ENCODE results near the gene COL15A1. TPM values are rescaled to one million over a fixed set of nuclear protein-coding genes. Genes with fewer than 3 reads are reported as not detected.

Gene COL15A1
- polyA plus RNA-seq, 1 donor (not counting 4 experiments of a cell fraction or from before 2014, with no cell fraction given) = not detected

DNA sequence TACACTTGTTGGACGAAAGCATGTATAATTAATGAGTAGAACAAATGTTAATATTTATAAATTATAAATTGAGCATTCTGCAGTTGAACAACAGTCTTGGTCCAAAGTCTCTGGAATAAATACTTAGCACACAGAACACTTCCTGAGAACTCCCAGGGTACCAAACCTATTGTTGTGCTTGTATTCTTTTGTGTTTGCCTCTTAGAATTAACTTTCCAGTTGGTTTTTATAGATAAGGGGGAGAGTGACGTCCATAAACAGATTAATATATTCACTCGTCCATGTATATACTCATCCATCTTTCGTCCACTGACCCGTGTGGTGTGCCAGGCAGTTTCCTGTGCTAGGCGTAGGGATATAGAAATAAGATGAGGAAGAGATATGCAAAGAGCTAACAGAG, 98.9 kb downstream of the COL15A1 start:
- no peak overlapping the region for H3K27ac ChIP-seq (ENCODE audit: control insufficient read depth, insufficient read depth, low read length)
- peaks cover 17% of the 10 kb centered on the region for H3K4me1 ChIP-seq (ENCODE audit: control insufficient read depth, extremely low read depth, insufficient read depth, low read length)
- DNase-seq (ENCODE audit: low read depth, low spot score) (no peak), FAIRE-seq (no peak)
- H3K9me3 ChIP-seq (ENCODE audit: control insufficient read depth, low read depth, low read length) = no peaks in the 10 kb centered on the region
- H3K36me3 ChIP-seq (ENCODE audit: control insufficient read depth in 2 of 2, extremely low read depth in 1 of 2, insufficient read depth in 2 of 2, low read length in 2 of 2) = no peaks in the 10 kb centered on the region
- H2AFZ ChIP-seq (ENCODE audit: control insufficient read depth, low read length) = no peak overlapping the region
- H3K9me1 ChIP-seq (ENCODE audit: control insufficient read depth, extremely low read depth, insufficient read depth, low read length) = no peaks in the 10 kb centered on the region
- no peak overlapping the region for H3K9ac ChIP-seq (ENCODE audit: control insufficient read depth, extremely low read depth, insufficient read depth, low read length)
- H3K4me2 ChIP-seq (ENCODE audit: control insufficient read depth, extremely low read depth, insufficient read depth, low read depth, low read length) = no peak overlapping the region
- dilution Hi-C loops (cut with MboI; ENCODE audit: extremely low pct_ligation_motif_present, low sequenced_read_pairs) = no loop called here
- H3K4me3 ChIP-seq (ENCODE audit: control insufficient read depth in 2 of 3, extremely low read depth in 1 of 3, insufficient read depth in 2 of 3, low read depth in 1 of 3, low read length in 3 of 3) = no peak overlapping the region
- no peaks in the 10 kb centered on the region for H3K27me3 ChIP-seq (ENCODE audit: control insufficient read depth, extremely low read depth, insufficient read depth, low read length)
- TF ChIP-seq, protein P1, sequence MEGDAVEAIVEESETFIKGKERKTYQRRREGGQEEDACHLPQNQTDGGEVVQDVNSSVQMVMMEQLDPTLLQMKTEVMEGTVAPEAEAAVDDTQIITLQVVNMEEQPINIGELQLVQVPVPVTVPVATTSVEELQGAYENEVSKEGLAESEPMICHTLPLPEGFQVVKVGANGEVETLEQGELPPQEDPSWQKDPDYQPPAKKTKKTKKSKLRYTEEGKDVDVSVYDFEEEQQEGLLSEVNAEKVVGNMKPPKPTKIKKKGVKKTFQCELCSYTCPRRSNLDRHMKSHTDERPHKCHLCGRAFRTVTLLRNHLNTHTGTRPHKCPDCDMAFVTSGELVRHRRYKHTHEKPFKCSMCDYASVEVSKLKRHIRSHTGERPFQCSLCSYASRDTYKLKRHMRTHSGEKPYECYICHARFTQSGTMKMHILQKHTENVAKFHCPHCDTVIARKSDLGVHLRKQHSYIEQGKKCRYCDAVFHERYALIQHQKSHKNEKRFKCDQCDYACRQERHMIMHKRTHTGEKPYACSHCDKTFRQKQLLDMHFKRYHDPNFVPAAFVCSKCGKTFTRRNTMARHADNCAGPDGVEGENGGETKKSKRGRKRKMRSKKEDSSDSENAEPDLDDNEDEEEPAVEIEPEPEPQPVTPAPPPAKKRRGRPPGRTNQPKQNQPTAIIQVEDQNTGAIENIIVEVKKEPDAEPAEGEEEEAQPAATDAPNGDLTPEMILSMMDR (optimal IDR thresholded peaks at IDR 0.05 in 1 of 3, IDR thresholded peaks at IDR 0.05 in 1 of 3, conservative IDR thresholded peaks at IDR 0.05 in 1 of 3; ENCODE audit: extremely low read depth in 1 of 3, insufficient read depth in 2 of 3, low read length in 3 of 3) = no peak
- no peak for TF ChIP-seq EZH2 (IDR thresholded peaks at IDR 0.05; ENCODE audit: low read length)
- no peaks in the 10 kb centered on the region for H4K20me1 ChIP-seq (ENCODE audit: control insufficient read depth, extremely low read depth, insufficient read depth, low read length)
- no peaks in the 10 kb centered on the region for H3K79me2 ChIP-seq (ENCODE audit: control insufficient read depth, insufficient read depth, low read length)

DNA sequence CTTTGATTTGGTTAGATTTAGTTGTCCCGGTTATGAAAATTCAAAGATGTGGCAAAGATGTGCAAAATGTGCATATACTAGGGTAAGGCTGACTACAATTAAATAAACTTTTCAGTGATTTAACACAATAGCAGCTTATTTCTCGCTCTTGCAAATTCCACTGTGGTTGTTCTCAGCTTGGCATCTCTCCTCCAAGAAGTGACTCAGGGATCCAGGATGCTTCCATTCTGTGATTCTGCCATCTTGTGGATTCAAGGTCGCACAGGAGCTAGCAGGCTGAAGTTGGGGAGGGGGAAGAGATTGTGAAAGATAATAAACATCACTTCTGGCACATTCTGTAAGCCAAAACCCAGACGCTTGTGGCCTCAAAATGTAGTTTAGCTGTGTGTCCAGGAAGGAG, 101.1 kb downstream of the COL15A1 start:
- Histone ChIP-seq H3K4me1 (ENCODE audit: control insufficient read depth, extremely low read depth, insufficient read depth, low read length) (peaks cover 12% of the 10 kb centered on the region), H3K27ac (ENCODE audit: control insufficient read depth, insufficient read depth, low read length) (no peak overlapping the region), H3K9me1 (ENCODE audit: control insufficient read depth, extremely low read depth, insufficient read depth, low read length) (no peaks in the 10 kb centered on the region), H3K9ac (ENCODE audit: control insufficient read depth, extremely low read depth, insufficient read depth, low read length) (no peak overlapping the region), H2AFZ (ENCODE audit: control insufficient read depth, low read length) (no peak overlapping the region), H3K4me3 (ENCODE audit: control insufficient read depth in 2 of 3, extremely low read depth in 1 of 3, insufficient read depth in 2 of 3, low read depth in 1 of 3, low read length in 3 of 3) (no peak overlapping the region), H3K36me3 (ENCODE audit: control insufficient read depth in 2 of 2, extremely low read depth in 1 of 2, insufficient read depth in 2 of 2, low read length in 2 of 2) (no peaks in the 10 kb centered on the region), H3K9me3 (ENCODE audit: control insufficient read depth, low read depth, low read length) (no peaks in the 10 kb centered on the region), H3K4me2 (ENCODE audit: control insufficient read depth, extremely low read depth, insufficient read depth, low read depth, low read length) (no peak overlapping the region), H3K27me3 (ENCODE audit: control insufficient read depth, extremely low read depth, insufficient read depth, low read length) (no peaks in the 10 kb centered on the region), H4K20me1 (ENCODE audit: control insufficient read depth, extremely low read depth, insufficient read depth, low read length) (no peaks in the 10 kb centered on the region), H3K79me2 (ENCODE audit: control insufficient read depth, insufficient read depth, low read length) (no peaks in the 10 kb centered on the region)
- FAIRE-seq (no peak), DNase-seq (ENCODE audit: low read depth, low spot score) (no peak)
- dilution Hi-C loops (cut with MboI; ENCODE audit: extremely low pct_ligation_motif_present, low sequenced_read_pairs) = no loop called here
- TF ChIP-seq, protein P1 (optimal IDR thresholded peaks at IDR 0.05 in 1 of 3, IDR thresholded peaks at IDR 0.05 in 1 of 3, conservative IDR thresholded peaks at IDR 0.05 in 1 of 3; ENCODE audit: extremely low read depth in 1 of 3, insufficient read depth in 2 of 3, low read length in 3 of 3) = no peak
- no peak for TF ChIP-seq EZH2 (IDR thresholded peaks at IDR 0.05; ENCODE audit: low read length)
